ENCODE measurements around the gene DRD3.

DRD3 gene

DNA sequence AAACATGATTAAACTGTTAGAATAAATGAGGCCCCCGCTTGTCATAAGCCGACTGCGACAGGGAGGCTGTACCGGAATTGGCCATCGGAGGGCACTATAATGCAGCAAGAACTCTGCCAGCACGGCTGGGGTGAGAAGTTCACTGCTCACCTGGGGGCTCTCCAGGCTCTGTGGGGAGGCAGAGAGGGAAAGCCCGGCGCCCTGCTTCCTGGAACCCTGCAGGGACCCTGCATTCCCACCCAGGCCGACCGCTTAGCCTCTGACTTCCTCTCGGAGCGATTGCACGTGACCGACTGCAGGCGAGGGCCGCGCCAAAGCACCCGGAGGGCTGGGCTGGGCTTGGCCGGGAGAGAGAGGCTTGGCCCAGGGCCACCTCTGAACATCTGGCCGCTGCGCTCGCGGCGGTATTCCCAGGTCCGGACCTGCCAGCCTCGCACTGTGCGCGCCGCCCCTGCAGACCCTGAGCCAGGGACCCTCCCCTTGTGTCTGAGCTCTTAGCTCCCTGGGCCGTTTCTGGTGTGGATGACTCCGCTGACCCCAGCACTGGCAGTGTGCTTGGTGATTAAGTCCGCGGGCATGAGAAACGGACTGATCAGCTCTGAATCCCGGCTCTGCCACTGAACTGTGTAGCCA is 26.2 kb downstream of the DRD3 start (continued):
- TF ChIP-seq ZNF223 (tag by site-specific recombination; IDR thresholded peaks at IDR 0.05) (no peak), ZNF112 (tag by site-specific recombination; IDR thresholded peaks at IDR 0.05) (no peak), ZBTB20 (tag by site-specific recombination; IDR thresholded peaks at IDR 0.05) (peak; percentile 84), ZBTB17 (tag by site-specific recombination; IDR thresholded peaks at IDR 0.05) (peak; percentile 73), ZNF571 (tag by site-specific recombination; IDR thresholded peaks at IDR 0.05) (no peak), KLF9 (tag by site-specific recombination; IDR thresholded peaks at IDR 0.05; ENCODE audit: low read depth) (no peak), IKZF3 (tag by site-specific recombination; IDR thresholded peaks at IDR 0.05) (peak; percentile 83), ZNF677 (tag by site-specific recombination; IDR thresholded peaks at IDR 0.05) (no peak), ZNF501 (tag by site-specific recombination; IDR thresholded peaks at IDR 0.05) (peak; percentile 54; the same call in 1 of the 2 replicates), ZNF837 (tag by site-specific recombination; IDR thresholded peaks at IDR 0.05) (no peak), ZNF544 (tag by site-specific recombination; IDR thresholded peaks at IDR 0.05) (no peak), SCRT1 (tag by site-specific recombination; IDR thresholded peaks at IDR 0.05; ENCODE audit: borderline replicate concordance) (no peak), TRIM28 (IDR thresholded peaks at IDR 0.05; ENCODE audit: borderline replicate concordance, low read length) (peak; percentile 64; the same call in 1 of the 2 replicates), ZNF302 (tag by site-specific recombination; IDR thresholded peaks at IDR 0.05; ENCODE audit: low read depth) (no peak), ZNF548 (tag by site-specific recombination; IDR thresholded peaks at IDR 0.05) (no peak), KLF10 (tag by site-specific recombination; IDR thresholded peaks at IDR 0.05) (no peak), TCF7L2 (IDR thresholded peaks at IDR 0.05; ENCODE audit: borderline replicate concordance, low read depth, low read length) (no peak), ZNF426 (tag by site-specific recombination; IDR thresholded peaks at IDR 0.05) (no peak), ZNF350 (tag by site-specific recombination; IDR thresholded peaks at IDR 0.05) (no peak), ZNF138 (tag by site-specific recombination; IDR thresholded peaks at IDR 0.05; ENCODE audit: borderline replicate concordance) (no peak), WT1 (tag by site-specific recombination; IDR thresholded peaks at IDR 0.05) (0 out of 2 replicates have a peak, but pooled peaks have one; percentile 22), HOXD13 (CRISPR knock-in tag; IDR thresholded peaks at IDR 0.05; ENCODE audit: borderline replicate concordance) (no peak), MZF1 (tag by site-specific recombination; IDR thresholded peaks at IDR 0.05; ENCODE audit: borderline replicate concordance) (no peak), ZNF585B (tag by site-specific recombination; IDR thresholded peaks at IDR 0.05) (no peak), BCL11B (tag by site-specific recombination; IDR thresholded peaks at IDR 0.05; ENCODE audit: low read depth) (no peak), ZNF670 (tag by site-specific recombination; IDR thresholded peaks at IDR 0.05; ENCODE audit: low read depth) (no peak), ZNF514 (tag by site-specific recombination; IDR thresholded peaks at IDR 0.05) (no peak), HOXC10 (CRISPR knock-in tag; IDR thresholded peaks at IDR 0.05) (no peak), GLI4 (tag by site-specific recombination; IDR thresholded peaks at IDR 0.05) (no peak), ZNF433 (tag by site-specific recombination; IDR thresholded peaks at IDR 0.05; ENCODE audit: low read depth) (no peak)
- TF ChIP-seq, protein P1, sequence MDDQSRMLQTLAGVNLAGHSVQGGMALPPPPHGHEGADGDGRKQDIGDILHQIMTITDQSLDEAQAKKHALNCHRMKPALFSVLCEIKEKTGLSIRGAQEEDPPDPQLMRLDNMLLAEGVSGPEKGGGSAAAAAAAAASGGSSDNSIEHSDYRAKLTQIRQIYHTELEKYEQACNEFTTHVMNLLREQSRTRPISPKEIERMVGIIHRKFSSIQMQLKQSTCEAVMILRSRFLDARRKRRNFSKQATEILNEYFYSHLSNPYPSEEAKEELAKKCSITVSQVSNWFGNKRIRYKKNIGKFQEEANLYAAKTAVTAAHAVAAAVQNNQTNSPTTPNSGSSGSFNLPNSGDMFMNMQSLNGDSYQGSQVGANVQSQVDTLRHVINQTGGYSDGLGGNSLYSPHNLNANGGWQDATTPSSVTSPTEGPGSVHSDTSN (CRISPR knock-in tag; IDR thresholded peaks at IDR 0.05), result no peak
- TF ChIP-seq, protein P2, sequence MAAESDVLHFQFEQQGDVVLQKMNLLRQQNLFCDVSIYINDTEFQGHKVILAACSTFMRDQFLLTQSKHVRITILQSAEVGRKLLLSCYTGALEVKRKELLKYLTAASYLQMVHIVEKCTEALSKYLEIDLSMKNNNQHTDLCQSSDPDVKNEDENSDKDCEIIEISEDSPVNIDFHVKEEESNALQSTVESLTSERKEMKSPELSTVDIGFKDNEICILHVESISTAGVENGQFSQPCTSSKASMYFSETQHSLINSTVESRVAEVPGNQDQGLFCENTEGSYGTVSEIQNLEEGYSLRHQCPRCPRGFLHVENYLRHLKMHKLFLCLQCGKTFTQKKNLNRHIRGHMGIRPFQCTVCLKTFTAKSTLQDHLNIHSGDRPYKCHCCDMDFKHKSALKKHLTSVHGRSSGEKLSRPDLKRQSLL (tag by site-specific recombination; IDR thresholded peaks at IDR 0.05), result no peak
- TF ChIP-seq, protein P3, sequence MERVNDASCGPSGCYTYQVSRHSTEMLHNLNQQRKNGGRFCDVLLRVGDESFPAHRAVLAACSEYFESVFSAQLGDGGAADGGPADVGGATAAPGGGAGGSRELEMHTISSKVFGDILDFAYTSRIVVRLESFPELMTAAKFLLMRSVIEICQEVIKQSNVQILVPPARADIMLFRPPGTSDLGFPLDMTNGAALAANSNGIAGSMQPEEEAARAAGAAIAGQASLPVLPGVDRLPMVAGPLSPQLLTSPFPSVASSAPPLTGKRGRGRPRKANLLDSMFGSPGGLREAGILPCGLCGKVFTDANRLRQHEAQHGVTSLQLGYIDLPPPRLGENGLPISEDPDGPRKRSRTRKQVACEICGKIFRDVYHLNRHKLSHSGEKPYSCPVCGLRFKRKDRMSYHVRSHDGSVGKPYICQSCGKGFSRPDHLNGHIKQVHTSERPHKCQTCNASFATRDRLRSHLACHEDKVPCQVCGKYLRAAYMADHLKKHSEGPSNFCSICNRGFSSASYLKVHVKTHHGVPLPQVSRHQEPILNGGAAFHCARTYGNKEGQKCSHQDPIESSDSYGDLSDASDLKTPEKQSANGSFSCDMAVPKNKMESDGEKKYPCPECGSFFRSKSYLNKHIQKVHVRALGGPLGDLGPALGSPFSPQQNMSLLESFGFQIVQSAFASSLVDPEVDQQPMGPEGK (tag by site-specific recombination; IDR thresholded peaks at IDR 0.05), result peak; percentile 92
- TF ChIP-seq, protein P4, sequence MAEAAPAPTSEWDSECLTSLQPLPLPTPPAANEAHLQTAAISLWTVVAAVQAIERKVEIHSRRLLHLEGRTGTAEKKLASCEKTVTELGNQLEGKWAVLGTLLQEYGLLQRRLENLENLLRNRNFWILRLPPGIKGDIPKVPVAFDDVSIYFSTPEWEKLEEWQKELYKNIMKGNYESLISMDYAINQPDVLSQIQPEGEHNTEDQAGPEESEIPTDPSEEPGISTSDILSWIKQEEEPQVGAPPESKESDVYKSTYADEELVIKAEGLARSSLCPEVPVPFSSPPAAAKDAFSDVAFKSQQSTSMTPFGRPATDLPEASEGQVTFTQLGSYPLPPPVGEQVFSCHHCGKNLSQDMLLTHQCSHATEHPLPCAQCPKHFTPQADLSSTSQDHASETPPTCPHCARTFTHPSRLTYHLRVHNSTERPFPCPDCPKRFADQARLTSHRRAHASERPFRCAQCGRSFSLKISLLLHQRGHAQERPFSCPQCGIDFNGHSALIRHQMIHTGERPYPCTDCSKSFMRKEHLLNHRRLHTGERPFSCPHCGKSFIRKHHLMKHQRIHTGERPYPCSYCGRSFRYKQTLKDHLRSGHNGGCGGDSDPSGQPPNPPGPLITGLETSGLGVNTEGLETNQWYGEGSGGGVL (tag by site-specific recombination; IDR thresholded peaks at IDR 0.05), result peak; percentile 70
